PC-9 (cell line): ENCODE data around the gene E2F4. TPM values are rescaled to one million over a fixed set of nuclear protein-coding genes. Genes with fewer than 3 reads are reported as not detected.

Source experiments
- BruUV-seq: library from RNA; stranded (reverse); fragments of 400-500 nt; replicated peaks from 2 replicates; lab custom pipeline; 2021; lab: Mats Ljungman, UMichigan
- CTCF ChIA-PET: fragments of 300-600 bp; sonication (Branson Sonifier 250); formaldehyde crosslinking; loops from one replicate; lab custom pipeline; 2022; ENCODE audit warnings: antibody characterized with exemption; lab: Charles Lee
- POLR2A ChIA-PET: fragments of 300-600 bp; sonication (Branson Sonifier 250); formaldehyde crosslinking; loops from one replicate; lab custom pipeline; 2022; ENCODE audit warnings: antibody characterized with exemption; ENCODE audit not compliant: unreplicated experiment; lab: Charles Lee
- DNase-seq, 2 experiments: peaks; one replicate each; pipeline versions ENCODE4 v3.0.0 to v3.0.0-alpha.2; 2015 to 2022; ENCODE audit warnings: mixed read lengths in 1 of 2
- H2AFZ ChIP-seq: fragments of 200-600 bp; sonication (generic); 2 replicates; pipeline ENCODE4 v1.8.1; 2017; ENCODE audit warnings: antibody characterized with exemption
- H3F3A ChIP-seq: fragments of 200-600 bp; sonication (generic); 2 replicates; pipeline ENCODE4 v1.8.1; 2017; ENCODE audit warnings: antibody characterized with exemption, mild to moderate bottlenecking, low read depth; ENCODE audit not compliant: insufficient read depth
- H3K27ac ChIP-seq: fragments of 200-600 bp; sonication (generic); 2 replicates; pipeline ENCODE4 v1.6.1; 2016; ENCODE audit warnings: mixed run types
- H3K27me3 ChIP-seq: fragments of 200-600 bp; sonication (generic); 2 replicates; pipeline ENCODE4 v1.6.1; 2016; ENCODE audit warnings: low read depth, mixed run types; ENCODE audit not compliant: insufficient read depth
- H3K36me3 ChIP-seq: fragments of 200-600 bp; sonication (generic); 2 replicates; pipeline ENCODE4 v1.6.1; 2016; ENCODE audit warnings: low read depth, mixed run types
- H3K4me1 ChIP-seq: fragments of 200-600 bp; sonication (generic); replicated peaks from 2 replicates; pipeline ENCODE4 v1.6.1; 2016; ENCODE audit warnings: mixed run types; ENCODE audit not compliant: insufficient read depth
- H3K4me2 ChIP-seq: fragments of 200-600 bp; sonication (generic); 2 replicates; pipeline ENCODE4 v1.6.1; 2017; ENCODE audit warnings: mixed run types
- H3K4me3 ChIP-seq: fragments of 200-600 bp; sonication (generic); 2 replicates; pipeline ENCODE4 v1.6.1; 2016; ENCODE audit warnings: mixed run types
- H3K79me2 ChIP-seq: fragments of 200-600 bp; sonication (generic); 2 replicates; pipeline ENCODE4 v1.6.1; 2017; ENCODE audit warnings: low read depth, mixed run types
- H3K9me2 ChIP-seq: fragments of 200-600 bp; sonication (generic); 2 replicates; pipeline ENCODE4 v1.8.1; 2017; ENCODE audit warnings: mild to moderate bottlenecking; ENCODE audit not compliant: insufficient read depth
- H3K9me3 ChIP-seq: fragments of 200-600 bp; sonication (generic); 2 replicates; pipeline ENCODE4 v1.8.1; 2016; ENCODE audit warnings: low read depth; ENCODE audit not compliant: insufficient read depth
- H4K20me1 ChIP-seq: fragments of 200-600 bp; sonication (generic); 2 replicates; pipeline ENCODE4 v1.8.1; 2017; ENCODE audit not compliant: insufficient read depth
- CTCF ChIP-seq: fragments of 200-600 bp; sonication (generic); conservative IDR thresholded peaks from 2 replicates; pipeline ENCODE4 v1.6.1; 2017; ENCODE audit warnings: mixed run types, antibody characterized with exemption, mild to moderate bottlenecking, moderate library complexity
- EZH2 ChIP-seq: fragments of 200-600 bp; sonication (generic); IDR thresholded peaks from 2 replicates; pipeline ENCODE4 v1.8.0; 2017; ENCODE audit warnings: antibody characterized with exemption, low read depth
- intact Hi-C: fragments of 100-400 bp; cut with micrococcal nuclease; formaldehyde crosslinking; loops from one replicate; pipeline ENCODE4 v1.10.0; 2022; ENCODE audit not compliant: unreplicated experiment
- total RNA-seq: library from RNA; stranded (reverse); gene quantifications from 2 replicates; pipeline ENCODE4 v1.2.3, GENCODE V29; 2021

The E2F4 gene
- total RNA-seq, 1 experiment from 2014 or later, result 78.4 TPM

GRCh38 chr16:67196881-67197280 is 4.9 kb downstream of the E2F4 start:
- TF ChIP-seq EZH2 (no peak), CTCF (no peak)
- H3K9me2 ChIP-seq, result no peaks in the 10 kb centered on the region
- peaks cover 54% of the 10 kb centered on the region for H3K4me1 ChIP-seq
- no peak overlapping the region; the same call in 1 of the 2 replicates for H3K27ac ChIP-seq
- no peak overlapping the region; the same call in 1 of the 2 replicates for H3K4me2 ChIP-seq
- no TSS peak for BruUV-seq
- H3K36me3 ChIP-seq, result peaks cover 25% of the 10 kb centered on the region; the same call in 1 of the 2 replicates
- CTCF ChIA-PET, result interaction anchor here (0.6 to 0.7 kb wide), 2 partner anchors 50 to 268 kb away, joined by 3 to 9 read pairs; partner anchors contain the start of gene FHOD1
- H3F3A ChIP-seq, result peaks cover 57% of the 10 kb centered on the region
- H3K79me2 ChIP-seq, result peaks cover 52% of the 10 kb centered on the region
- H4K20me1 ChIP-seq, result peaks cover 20% of the 10 kb centered on the region
- H3K4me3 ChIP-seq, result no peak overlapping the region
- DNase-seq, result peak in 1 of 2 experiments; percentile 43
- intact Hi-C loops, result loop anchor here (10.0 kb wide), 2 partner anchors 198 to 268 kb away; partner anchors contain the start of gene TPPP3
- H3K9me3 ChIP-seq, result no peaks in the 10 kb centered on the region
- H2AFZ ChIP-seq, result no peak overlapping the region
- no peaks in the 10 kb centered on the region for H3K27me3 ChIP-seq
- POLR2A ChIA-PET, result no interaction called here

- H3K4me2 ChIP-seq, result no peak overlapping the region
- BruUV-seq, result no TSS peak
- no peak overlapping the region for H3K4me3 ChIP-seq
- no peak overlapping the region; the same call in 1 of the 2 replicates for H3K27ac ChIP-seq
- H3K27me3 ChIP-seq, result no peaks in the 10 kb centered on the region
- peaks cover 20% of the 10 kb centered on the region for H4K20me1 ChIP-seq
- H3K79me2 ChIP-seq, result peaks cover 45% of the 10 kb centered on the region
- no peak for TF ChIP-seq CTCF
- H3K9me2 ChIP-seq, result no peaks in the 10 kb centered on the region
- H3K4me1 ChIP-seq, result peaks cover 54% of the 10 kb centered on the region
- DNase-seq, result peak in 1 of 2 experiments; percentile 26
- H3K9me3 ChIP-seq, result no peaks in the 10 kb centered on the region
- CTCF ChIA-PET, result interaction anchor here (0.6 to 1.8 kb wide), 9 partner anchors 29 to 267 kb away, joined by 3 to 9 read pairs (median 4); partner anchors contain the start of genes FHOD1 and TMEM208
- peaks cover 57% of the 10 kb centered on the region for H3F3A ChIP-seq
- intact Hi-C loops, result loop anchor here (2.0 to 10.0 kb wide), 4 partner anchors 47 to 267 kb away; partner anchors contain the start of genes B3GNT9 and TPPP3
- H2AFZ ChIP-seq, result no peak overlapping the region
- peaks cover 25% of the 10 kb centered on the region; the same call in 1 of the 2 replicates for H3K36me3 ChIP-seq
- POLR2A ChIA-PET, result interaction anchor here (0.6 to 1.1 kb wide), 4 partner anchors 30 to 303 kb away, joined by 4 to 7 read pairs (median 4); no protein-coding TSS in a partner anchor
Observed at GRCh38 chr16:67197704-67198103, 5.7 kb downstream of the E2F4 start.

GRCh38 chr16:67198238-67198734 is 6.3 kb downstream of the E2F4 start:
- peaks cover 25% of the 10 kb centered on the region; the same call in 1 of the 2 replicates for H3K36me3 ChIP-seq
- peak overlapping the region; percentile 95 for H3K4me2 ChIP-seq

More at GRCh38 chr16:67198238-67198734, 6.3 kb downstream of the E2F4 start:
- Histone ChIP-seq H4K20me1 (peaks cover 19% of the 10 kb centered on the region), H3K9me3 (no peaks in the 10 kb centered on the region), H2AFZ (no peak overlapping the region), H3K27me3 (no peaks in the 10 kb centered on the region), H3K27ac (peak overlapping the region; percentile 75), H3K4me3 (peak overlapping the region; percentile 89; the same call in 1 of the 2 replicates), H3F3A (peaks cover 57% of the 10 kb centered on the region), H3K79me2 (peaks cover 39% of the 10 kb centered on the region), H3K9me2 (no peaks in the 10 kb centered on the region), H3K4me1 (peaks cover 49% of the 10 kb centered on the region)
- intact Hi-C loops, result loop anchor here (2.0 to 10.0 kb wide), 4 partner anchors 47 to 267 kb away; partner anchors contain the start of genes B3GNT9 and TPPP3
- POLR2A ChIA-PET, result interaction anchor here (0.6 to 1.1 kb wide), 4 partner anchors 29 to 303 kb away, joined by 4 to 8 read pairs (median 4); no protein-coding TSS in a partner anchor
- peak; percentile 43 to 74 for DNase-seq
- no TSS peak for BruUV-seq
- TF ChIP-seq EZH2 (no peak), CTCF (peak; percentile 78)
- CTCF ChIA-PET, result interaction anchor here (0.6 to 1.8 kb wide), 9 partner anchors 28 to 244 kb away, joined by 3 to 10 read pairs (median 4); partner anchors contain the start of gene TMEM208
